Measurements from ENCODE around the gene TRAK1.
"Not testable (repeated sequence)": the region's sequence is repeated elsewhere in the genome, so short reads cannot be mapped to it uniquely, and the experiment has no call there.

Gene TRAK1, protein sequence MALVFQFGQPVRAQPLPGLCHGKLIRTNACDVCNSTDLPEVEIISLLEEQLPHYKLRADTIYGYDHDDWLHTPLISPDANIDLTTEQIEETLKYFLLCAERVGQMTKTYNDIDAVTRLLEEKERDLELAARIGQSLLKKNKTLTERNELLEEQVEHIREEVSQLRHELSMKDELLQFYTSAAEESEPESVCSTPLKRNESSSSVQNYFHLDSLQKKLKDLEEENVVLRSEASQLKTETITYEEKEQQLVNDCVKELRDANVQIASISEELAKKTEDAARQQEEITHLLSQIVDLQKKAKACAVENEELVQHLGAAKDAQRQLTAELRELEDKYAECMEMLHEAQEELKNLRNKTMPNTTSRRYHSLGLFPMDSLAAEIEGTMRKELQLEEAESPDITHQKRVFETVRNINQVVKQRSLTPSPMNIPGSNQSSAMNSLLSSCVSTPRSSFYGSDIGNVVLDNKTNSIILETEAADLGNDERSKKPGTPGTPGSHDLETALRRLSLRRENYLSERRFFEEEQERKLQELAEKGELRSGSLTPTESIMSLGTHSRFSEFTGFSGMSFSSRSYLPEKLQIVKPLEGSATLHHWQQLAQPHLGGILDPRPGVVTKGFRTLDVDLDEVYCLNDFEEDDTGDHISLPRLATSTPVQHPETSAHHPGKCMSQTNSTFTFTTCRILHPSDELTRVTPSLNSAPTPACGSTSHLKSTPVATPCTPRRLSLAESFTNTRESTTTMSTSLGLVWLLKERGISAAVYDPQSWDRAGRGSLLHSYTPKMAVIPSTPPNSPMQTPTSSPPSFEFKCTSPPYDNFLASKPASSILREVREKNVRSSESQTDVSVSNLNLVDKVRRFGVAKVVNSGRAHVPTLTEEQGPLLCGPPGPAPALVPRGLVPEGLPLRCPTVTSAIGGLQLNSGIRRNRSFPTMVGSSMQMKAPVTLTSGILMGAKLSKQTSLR

DNA sequence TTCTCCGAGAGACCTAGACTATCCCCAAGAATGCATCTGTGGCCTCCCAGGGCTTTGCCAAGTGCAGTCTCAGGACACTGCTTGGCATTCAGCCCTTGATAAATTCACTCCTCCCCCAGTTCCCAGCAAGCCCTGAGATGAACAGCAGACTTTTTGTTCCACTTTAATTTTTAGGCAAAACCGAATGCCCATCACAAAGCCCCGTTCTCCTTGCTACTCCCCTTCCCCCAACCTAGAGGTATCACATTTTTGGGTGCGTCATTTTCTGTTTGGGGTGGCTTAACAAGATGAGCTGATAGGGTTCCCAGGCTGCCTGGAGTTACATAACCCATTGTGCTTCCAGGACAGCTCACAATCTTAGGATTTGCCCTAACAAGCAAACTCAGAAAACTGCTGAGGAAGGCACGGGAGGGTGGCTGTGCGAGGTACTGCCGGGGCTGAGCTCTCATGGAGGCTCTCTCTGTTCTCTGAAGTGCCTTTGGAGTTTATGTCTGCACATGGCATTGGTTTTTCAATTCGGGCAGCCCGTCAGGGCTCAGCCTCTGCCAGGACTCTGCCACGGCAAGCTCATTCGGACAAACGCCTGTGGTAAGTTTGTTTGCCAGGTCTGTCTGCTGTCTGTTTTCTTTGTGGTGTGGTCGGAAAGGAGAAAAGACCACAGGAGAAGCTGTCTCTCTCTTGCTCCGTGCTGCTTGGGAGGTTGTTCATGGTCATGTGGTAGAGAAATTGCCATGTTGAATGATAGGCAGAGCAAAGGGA is at the start of gene TRAK1:
Gene TRAK1, plus strand, starts transcription at position 385 of the 759 bp plus-strand sequence. Its CDS starts 113 bp downstream, at position 498.
- no peak for DNase-seq (ENCODE audit: low spot score)

DNA sequence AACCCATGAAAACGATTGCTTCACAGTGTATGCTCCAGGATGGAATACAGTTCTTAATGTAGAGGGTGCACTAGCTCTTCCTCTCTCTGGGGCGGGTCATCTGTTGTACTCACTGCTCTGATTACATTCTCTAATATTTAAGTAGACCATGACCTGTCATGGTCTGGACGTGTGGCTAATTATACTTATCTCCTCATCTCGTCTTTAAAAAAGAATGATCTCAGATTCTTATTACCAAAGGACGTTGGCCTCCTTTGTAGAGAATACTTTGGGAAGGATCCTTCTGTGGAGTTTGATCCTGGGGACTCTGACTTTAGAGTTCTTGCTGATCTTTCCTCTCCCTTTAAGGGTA is 48.4 kb upstream of the TRAK1 start:
- no peak for DNase-seq (ENCODE audit: low spot score)

DNA sequence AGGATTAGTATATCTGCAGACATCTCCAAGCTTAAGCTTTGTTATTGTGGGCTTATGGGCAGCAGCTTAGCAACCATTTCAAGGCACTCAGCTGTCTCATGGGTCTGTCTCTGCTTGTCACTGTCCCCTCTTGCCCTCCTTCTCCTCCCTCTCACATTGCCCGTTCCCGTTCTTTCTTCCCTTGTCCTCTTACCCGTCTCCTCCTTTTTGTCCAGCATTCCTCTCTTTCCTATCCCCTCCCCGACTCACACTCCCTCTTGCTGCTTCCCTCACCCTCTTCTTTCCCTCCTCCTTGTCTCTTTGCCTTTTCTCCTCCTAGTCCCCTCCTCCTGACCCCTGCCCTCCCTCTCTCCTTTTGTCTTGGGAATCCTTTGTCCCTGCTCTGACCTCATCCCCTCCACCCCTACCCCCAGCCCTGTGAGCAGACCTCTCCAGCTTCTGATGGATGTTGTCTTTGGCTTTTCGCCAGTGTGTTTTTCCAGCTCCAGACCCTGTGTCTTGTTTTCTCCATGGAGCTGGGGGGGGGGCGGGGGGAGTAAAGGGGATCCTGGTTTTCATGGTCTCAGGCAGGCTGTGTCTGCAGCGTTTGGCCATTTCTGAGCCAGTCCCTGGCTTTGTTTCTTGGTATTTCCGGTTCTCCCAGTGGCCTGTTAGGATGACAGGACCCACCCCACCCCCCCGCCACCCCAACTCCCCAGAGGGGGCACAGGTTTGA is 47.9 kb upstream of the TRAK1 start:
- no peak for DNase-seq (ENCODE audit: low spot score)

DNA sequence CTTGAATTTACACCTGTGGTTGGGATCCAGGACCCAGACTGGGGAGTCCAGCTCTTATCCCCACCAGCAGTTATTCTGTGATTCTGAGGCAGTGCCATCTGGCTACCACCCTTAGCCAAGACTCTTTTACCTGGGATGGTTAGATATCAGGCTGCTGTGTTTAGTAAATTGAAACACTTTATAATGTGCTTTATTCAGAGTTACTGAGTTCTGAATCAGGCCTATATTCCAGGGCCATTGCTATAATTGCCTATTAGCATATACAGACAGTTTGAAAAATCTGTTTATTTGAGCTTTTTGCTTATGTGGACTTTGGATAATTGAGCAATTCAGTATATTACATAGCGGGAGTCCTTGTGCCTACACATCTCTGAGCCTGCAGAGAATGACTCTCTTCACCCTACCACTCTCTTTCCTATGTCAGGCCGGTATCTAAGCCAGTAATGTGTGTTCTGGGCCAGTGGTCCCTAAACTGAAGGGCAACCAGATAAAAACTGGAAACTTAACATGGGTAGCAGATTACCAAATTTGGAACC is 45.4 kb upstream of the TRAK1 start:
- no peak for DNase-seq (ENCODE audit: low spot score)

DNA sequence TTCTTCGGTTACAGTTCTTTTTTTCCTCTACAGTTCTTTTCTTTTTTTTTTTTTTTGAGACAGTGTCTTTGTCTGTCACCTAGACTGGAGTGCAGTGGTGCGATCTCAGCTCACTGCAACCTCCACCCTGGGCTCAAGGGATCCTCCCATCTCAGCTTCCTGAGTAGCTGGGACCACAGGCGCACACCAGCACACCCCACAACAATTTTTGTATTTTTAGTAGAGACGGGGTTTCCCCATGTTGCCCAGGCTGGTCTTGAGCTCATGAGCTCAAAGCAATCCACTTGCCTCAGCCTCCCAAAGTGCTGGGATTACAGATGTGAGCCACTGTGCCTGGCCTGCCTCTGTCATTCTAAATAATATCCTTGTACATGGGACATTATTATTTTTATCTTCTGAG is 42.6 kb upstream of the TRAK1 start:
- not testable (repeated sequence) for DNase-seq (ENCODE audit: low spot score)

DNA sequence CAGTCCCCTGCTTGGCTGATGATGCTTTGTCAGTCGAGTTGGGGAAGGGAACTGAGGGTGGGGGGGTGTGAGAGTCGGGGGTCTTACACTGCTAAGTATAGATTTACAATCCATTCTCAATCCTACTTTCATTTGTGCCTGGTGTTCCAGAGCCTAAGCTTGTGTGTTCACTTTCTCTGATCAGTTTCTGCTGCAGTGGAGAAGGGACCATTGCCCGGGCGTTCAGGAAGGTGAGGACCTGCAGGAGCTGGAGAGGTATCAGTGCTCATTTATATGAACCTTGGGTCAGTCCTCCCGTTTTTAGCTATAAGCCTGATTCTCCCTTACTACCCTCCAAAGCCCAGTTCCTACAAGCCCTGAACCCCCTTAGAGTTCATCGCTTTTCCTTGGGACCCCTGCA is 41.0 kb upstream of the TRAK1 start:
- no peak for DNase-seq (ENCODE audit: low spot score)

DNA sequence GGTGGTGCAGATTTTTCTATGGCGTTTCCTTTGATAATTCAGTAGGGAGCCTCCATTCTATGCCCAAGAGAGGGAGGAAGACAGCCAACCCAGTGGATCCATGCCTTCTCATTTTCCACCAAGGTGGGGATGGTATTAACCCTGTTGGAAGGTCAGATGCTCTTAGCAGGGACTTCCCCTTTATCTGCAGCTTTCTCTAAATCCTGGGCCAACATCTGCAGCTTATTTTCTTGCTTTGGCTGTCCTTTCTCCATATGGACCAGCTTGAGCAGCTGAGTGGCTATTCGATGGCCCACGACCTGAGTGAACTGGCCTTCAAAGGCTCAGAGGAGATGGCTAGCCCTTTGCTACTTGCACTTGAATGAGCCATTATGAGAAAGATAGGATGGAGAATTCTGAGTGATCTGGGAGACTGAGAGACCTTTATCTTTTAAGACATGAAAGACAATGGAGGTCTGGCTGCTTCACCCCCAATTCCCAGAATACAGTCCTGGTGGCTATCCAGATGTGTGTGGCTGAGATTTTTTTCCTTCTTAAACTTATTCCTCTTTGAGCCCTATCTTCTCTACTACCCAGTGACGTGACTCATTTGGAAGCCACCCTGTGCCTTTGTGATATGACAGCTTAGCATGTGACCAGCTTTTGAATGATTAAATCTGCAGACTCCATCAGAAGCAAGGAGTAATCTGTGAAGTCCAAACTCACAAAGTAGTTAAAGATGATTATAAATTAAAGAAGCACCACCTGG is 39.6 kb upstream of the TRAK1 start:
- no peak for DNase-seq (ENCODE audit: low spot score)

DNA sequence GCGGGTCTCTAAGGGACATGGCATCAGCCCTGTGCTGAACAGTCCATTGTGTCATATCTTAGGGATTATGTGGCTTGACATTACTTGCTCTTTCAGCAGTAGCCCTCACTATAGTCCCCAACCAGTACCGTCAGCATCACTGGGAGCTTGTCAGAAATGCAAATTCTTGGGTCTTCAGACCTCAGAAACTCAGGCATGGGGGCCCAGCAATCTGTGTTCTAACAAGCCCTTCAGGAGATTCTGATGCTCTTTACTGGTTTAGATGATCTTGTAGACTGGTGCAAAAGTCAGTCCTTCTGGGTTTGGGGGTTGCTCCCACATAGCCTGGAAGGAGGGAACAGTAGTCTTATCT is 39.0 kb upstream of the TRAK1 start:
- no peak for DNase-seq (ENCODE audit: low spot score)

DNA sequence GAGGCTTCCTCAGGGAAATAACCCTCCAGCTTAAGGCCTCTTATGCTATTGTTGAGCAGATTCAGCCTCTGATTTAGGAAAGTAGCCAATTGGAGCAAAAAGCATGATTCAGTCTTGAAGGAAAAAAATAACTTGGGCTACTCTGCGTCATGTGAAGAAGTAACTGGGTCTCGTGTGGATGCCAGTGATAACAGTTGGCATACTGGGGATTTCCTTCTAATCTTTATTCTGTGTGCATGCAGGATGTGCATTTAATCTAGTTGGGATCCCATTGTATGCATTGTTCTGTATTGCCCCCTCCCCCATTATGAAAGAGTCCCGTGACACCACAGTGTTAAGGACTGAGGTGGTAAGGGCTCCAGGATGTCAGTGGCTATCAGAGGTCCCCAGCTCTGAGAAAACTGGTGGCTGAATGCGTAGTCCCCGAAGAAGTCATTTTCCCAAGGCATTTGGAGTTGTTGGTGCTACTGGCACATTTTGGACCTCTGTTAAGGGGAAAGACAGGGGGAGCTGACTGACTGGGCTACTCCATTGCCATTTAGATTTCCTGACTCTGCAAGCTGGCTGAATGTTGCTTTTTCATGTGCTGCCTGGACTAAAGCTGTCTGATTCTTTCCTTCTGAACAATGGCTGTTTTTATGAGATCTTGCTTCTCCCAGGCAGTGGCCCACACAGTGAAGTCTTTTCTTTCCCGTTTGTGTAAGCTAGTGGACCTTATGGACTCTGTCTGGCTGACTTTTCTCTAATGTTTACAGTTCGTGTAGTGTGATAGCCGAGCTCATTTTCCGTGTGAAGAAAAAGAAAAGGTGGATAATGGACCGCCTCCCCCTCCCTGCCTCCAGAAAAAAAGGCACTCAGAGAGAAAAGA is 38.4 kb upstream of the TRAK1 start:
- DNase-seq (ENCODE audit: low spot score) = no peak

DNA sequence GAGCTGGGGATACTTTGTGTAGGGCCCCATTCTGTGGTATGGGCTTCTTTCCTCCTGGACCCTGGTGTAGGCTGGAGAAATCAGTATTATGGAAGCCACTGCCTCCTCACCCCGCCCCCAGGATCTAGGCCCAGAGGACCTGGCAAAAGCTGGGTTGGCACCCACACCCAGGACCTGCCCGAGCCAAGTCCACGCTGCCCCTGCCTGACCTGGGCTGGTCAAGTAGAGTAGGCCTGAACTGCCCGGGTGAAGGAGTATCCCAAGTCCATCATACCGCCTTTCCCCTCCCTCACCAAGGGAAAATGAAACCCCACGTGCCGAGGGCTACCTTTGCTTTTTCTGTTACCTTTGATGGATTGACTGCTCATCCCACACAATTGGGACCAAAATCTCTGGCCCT is 37.7 kb upstream of the TRAK1 start:
- DNase-seq (ENCODE audit: low spot score) = no peak

DNA sequence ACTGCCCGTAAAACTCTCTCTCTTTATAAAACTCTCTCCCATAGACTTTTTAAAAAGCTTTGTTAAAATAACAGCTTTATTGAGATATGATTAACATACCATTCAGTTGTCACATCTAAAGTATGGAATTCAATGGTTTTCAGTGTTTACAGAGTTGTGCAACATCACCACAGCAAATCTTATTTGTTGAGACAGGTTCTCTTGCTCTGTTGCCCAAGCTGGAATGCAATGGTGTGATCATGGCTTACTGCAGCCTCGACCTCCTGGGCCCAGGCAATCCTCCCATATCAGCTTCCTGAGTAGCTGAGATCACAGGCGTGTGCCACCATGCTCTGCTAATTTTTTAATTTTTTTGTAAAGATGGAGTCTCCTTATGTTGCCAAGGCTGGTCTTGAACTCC is 35.9 kb upstream of the TRAK1 start:
- no peak for DNase-seq (ENCODE audit: low spot score)

DNA sequence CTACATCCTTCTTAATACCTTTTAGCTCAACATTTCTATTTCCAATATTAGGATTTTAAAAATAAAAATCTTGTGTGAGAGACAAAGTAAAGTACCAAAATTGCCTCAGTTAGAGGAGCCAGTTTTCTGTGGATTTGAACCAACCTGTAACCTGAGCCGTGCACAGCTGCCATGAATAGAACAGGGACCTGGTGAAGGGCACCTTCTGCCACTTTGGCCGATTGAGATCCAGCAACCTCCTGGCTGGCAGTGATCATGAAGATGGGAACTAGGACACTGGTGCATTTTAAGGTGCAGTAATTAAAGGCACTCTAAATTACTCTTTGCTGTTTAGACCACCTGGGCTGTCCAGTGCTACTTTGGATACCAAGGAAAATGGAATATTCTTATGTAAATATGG is 34.3 kb upstream of the TRAK1 start:
- no peak for DNase-seq (ENCODE audit: low spot score)

DNA sequence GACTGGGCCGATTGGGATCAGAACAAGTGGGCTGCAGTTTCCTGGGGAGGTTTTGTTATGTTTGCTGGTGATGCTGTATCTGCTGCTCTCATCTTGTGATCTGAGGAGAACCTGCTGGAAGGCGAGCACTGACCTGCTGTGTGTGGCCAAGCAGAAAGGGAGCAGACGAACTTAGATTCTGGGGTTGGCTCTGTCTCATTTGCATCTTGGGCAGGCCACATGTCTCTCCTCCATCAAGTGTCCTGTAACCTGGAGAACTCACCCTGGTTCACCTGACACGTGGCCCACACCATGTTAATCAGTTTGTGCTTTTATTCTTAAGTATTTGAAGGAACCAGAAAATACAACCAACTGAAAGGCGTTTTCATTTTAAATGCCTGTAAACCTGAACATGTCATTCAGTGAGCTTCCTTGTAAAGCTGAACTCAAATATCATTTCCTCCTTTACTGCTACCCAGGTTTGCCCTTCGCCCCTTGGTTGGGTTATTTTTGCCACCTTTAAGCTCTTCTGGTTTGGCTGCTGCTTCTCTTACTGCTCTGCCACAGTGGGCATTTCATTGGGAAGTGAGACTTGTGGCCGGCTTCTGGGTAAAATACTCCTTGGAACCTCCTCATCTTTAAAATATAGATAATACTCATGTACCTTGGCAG is 33.5 kb upstream of the TRAK1 start:
- DNase-seq (ENCODE audit: low spot score) = no peak

DNA sequence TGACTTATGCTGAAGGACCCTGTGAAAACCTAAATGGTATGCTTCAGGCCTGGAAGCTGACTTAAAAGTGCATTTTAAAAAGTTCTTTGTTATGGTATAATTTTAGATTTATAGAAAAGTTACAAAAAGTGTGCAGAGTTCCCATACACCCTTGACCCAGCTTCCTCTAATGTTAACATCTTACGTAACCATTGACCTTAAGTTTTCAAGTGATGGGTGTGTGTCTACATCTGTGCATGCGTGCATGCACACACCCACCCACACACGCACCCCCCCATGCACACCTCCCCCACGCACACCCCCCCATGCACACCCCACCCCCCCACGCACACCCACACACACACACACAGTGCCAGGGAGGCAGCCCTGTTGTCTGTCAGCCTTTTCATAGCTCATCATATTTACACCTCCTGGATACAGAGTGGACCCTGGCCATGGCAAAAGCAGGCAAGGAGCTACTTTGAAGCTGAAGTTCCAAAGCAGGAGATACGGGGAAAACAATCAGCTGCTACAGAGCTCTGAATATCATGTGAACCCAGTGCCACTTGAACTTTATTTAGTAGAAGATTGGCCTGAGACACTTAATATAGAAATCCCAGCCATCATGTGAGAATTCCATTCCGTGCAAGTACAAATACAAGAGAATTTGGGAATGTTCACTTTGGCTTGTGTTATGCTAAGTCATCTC is 30.0 kb upstream of the TRAK1 start:
- DNase-seq (ENCODE audit: low spot score) = no peak

DNA sequence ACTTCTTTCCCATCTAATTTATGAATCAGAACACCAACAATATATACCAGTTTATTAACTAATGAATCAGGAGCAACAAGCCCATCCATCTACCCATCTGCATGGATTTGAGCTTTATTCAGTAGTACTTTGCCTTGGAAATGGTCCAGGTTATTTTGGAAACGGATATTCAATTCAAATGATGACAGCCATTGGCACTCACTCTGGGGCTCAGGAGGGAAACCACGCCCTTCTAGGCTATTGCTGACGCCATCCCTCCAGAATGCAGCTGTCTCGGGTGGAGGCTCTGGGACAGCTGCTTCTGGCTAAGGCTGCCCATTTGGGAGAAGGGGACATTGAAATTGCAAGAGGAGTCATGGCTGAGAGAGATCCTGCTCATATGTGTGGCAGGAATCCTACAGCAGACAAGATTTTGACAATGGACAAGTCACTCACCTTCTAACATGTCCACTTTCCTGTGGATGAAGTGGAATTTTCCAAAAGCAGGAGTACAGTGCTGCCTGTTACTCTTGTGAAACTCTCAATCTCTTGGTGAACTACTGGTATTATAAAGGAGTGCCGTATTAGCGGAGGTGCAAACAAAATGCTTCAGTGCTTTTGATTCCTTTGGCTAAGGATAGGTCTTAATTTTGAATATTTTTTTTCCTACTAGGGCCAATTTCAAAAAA is 29.3 kb upstream of the TRAK1 start:
- DNase-seq (ENCODE audit: low spot score) = no peak

DNA sequence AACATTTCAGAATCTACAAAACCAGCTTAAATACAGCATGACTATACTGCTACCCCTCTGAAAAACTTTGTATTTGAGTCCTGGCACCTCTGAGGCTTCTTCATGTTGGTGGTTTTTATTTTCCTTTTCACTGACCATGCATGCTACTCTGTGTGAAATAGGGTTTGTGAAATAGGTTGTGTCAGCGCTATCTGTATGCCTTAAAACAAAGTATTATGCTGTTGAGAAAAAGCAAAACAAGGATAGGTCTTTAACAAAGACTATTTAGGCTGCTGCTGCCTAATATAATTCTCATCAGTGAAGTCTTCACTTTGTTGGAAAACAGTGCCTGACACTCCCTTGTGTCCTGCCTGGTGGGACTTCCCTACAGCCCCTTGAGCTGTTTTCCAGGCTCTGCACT is 28.7 kb upstream of the TRAK1 start:
- no peak for DNase-seq (ENCODE audit: low spot score)

DNA sequence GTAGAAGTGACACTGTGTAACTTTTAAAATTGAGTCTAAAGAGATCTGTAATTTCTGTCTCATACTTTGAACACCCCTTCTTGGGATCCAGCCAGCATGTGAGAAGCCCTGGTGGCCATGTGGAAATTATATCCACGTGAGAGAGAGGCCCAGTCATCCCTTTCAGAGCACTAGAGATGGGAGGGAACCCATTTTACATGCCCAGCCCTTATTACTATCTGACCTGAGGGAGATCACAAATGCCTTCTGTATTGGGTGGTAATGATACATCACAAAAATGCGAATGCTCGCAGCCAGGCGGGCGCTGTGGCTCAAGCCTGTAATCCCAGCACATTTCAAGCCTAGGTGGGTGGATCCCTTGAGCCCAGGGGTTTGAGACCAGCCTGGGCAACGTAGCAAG is 27.3 kb upstream of the TRAK1 start:
- DNase-seq (ENCODE audit: low spot score) = no peak

DNA sequence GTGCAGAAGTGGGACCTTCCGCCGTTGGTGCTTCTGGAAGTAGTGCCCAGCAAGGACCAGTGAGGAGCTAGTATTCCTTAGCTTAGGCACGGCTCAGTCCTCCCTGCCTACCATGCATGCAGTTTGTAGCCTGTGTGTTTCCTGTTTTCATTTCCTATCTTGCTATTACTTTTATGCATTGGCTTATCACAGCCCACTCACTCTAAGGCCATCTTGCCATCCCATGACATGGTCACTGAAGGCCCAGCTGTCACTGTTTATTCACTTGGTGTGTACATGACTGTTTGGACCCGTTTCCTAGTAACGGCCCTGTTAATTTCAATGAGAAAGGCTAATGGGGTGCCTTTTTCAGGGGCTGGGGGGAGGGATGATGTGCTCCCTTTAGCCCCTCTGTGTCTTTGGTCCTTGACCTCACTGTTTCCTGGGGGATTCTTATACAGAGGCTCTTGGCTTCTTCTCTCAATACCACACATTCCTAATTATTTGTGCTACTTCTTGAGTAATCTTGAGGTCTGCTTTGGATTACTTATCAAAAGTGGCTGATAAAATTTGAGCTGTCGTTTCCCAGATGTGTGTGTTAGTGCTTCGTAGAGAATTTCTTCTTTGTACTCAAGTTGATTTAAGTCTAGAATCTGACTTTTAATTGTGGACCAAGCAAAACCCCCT is 24.5 kb upstream of the TRAK1 start:
- no peak for DNase-seq (ENCODE audit: low spot score)

Data from RKO (cell line).